Loucy (cell line): ENCODE data around the gene DLGAP4.

Experiments
- EZH2phosphoT487 ChIP-seq: fragments of 200-600 bp; IDR thresholded peaks from 2 replicates; pipeline ENCODE4 v1.6.1; 2018; ENCODE audit warnings: antibody characterized with exemption, mild to moderate bottlenecking, moderate library complexity, borderline replicate concordance
- TF ChIP-seq, protein P1 (sequence below): fragments of 200-600 bp; sonication (generic); conservative IDR thresholded peaks from 2 replicates; pipeline ENCODE4 v1.5.1; 2014; ENCODE audit warnings: mild to moderate bottlenecking, antibody characterized with exemption, low read length

DNA sequence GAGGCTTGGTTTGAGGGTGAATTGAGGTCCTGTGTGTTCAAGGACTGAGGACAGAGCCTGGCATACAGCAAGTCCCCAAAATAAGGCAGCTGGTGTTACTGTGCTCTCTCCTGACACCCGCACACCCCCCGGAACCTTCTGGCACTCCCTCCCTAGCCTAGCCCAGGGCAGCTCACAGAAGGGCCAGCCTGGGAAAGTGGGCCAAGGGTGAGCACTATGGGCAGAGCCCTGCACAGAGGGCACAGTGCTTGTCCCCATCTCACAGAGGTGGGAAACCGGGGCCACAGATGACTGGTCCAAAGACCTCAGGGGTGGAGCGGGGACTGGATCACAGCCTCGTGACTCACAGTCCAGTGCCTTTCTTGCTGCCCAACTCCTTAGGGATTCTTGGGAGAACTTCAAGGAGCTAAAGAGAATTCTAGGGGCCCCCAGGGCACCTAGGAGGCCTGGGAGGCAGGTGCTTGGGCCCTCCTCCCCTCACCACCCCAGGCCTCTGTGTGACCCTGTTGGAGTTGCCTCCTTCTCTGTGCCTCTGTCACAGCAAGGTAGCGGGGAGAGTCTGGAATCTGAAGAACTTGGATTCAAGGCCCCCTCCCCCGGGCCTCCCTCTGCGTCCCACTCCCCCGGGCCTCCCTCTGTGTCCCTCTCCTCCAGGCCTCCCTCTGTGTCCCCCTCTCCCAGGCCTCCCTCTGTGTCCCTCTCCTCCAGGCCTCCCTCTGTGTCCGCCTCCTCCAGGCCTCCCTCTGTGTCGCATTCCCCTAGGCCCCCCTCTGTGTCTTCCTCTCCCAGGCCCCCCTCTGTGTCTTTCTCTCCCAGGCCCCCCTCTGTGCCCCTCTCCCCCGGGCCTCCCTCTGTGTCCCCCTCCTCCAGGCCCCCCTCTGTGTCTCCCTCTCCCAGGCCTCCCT is 13.5 kb downstream of the DLGAP4 start:
- TF ChIP-seq, protein P1, sequence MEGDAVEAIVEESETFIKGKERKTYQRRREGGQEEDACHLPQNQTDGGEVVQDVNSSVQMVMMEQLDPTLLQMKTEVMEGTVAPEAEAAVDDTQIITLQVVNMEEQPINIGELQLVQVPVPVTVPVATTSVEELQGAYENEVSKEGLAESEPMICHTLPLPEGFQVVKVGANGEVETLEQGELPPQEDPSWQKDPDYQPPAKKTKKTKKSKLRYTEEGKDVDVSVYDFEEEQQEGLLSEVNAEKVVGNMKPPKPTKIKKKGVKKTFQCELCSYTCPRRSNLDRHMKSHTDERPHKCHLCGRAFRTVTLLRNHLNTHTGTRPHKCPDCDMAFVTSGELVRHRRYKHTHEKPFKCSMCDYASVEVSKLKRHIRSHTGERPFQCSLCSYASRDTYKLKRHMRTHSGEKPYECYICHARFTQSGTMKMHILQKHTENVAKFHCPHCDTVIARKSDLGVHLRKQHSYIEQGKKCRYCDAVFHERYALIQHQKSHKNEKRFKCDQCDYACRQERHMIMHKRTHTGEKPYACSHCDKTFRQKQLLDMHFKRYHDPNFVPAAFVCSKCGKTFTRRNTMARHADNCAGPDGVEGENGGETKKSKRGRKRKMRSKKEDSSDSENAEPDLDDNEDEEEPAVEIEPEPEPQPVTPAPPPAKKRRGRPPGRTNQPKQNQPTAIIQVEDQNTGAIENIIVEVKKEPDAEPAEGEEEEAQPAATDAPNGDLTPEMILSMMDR = no peak
- no peak for TF ChIP-seq EZH2phosphoT487
